ENCODE measurements around the gene GSTT4.
A peak's percentile ranks its signal among the peaks of the same experiment; 100 is the strongest.
"Not testable (repeated sequence)": the region's sequence is repeated elsewhere in the genome, so short reads cannot be mapped to it uniquely, and the experiment has no call there.

Gene GSTT4

DNA sequence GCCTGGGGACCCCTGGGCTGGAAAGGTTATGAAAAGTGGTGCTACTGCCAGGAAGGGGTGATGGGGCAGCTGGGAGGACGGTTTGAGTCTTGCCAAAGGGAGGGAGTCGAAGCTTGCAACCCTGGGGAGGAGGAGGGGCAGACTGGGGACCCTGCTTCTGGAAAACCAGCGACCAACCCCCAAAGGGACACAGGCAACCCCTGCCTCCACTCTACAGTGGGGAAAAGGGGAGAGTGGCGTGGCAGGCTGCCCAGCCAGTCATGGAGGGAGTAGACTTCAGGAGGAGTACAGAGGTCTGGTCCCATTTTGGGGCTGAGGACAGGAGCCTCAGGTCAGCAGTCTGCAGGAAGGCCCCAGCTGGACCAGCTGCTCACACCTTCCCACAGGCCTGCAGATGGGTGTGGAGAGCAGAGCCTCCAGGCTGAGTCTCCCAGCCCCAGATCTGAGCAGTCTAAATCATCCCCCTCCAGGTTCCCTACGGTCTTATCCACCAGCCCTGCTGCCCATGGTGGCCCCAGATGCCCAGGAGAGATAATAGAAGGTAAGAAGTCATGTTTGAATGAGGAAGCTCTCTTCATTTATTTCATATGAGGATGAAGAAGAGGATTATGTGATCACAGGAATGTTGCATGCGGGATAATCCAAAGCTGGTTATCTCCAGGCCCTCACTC, 34.3 kb downstream of the GSTT4 start:
- TF ChIP-seq EZH2 (IDR thresholded peaks at IDR 0.05; ENCODE audit: borderline replicate concordance, low read depth, low read length, severe bottlenecking) (no peak), CTCF (IDR thresholded peaks at IDR 0.05; ENCODE audit: borderline replicate concordance, extremely low read depth, low read length, poor library complexity, severe bottlenecking) (no peak)
- Histone ChIP-seq H4K20me1 (ENCODE audit: insufficient read depth, low read length) (peaks cover 26% of the 10 kb centered on the region), H3K9ac (ENCODE audit: low read depth, low read length) (no peak overlapping the region), H3K4me2 (ENCODE audit: insufficient read depth, low read length) (peak overlapping the region; percentile 27; the same call in 1 of the 2 replicates), H3K36me3 (ENCODE audit: insufficient read depth, low read length) (peaks cover 31% of the 10 kb centered on the region), H3K9me3 (ENCODE audit: insufficient read depth, low read length, severe bottlenecking) (no peaks in the 10 kb centered on the region), H3K4me1 (ENCODE audit: insufficient read depth, low read length) (peaks cover 31% of the 10 kb centered on the region), H3K4me3 (ENCODE audit: low read depth in 1 of 2, low read length in 2 of 2) (no peak overlapping the region), H3K79me2 (ENCODE audit: insufficient read depth, low read length) (peaks cover 30% of the 10 kb centered on the region), H3K27me3 (ENCODE audit: insufficient read depth, low read length, poor library complexity) (no peaks in the 10 kb centered on the region), H3K27ac (ENCODE audit: low read length) (no peak overlapping the region), H2AFZ (ENCODE audit: low read depth, low read length) (no peak overlapping the region)
- DNase-seq (no peak), ATAC-seq (ENCODE audit: insufficient read depth, low read depth) (no peak)

- peaks cover 31% of the 10 kb centered on the region for H3K36me3 ChIP-seq (ENCODE audit: insufficient read depth, low read length)
- H3K9me3 ChIP-seq (ENCODE audit: insufficient read depth, low read length, severe bottlenecking) = no peaks in the 10 kb centered on the region
- peaks cover 31% of the 10 kb centered on the region for H3K4me1 ChIP-seq (ENCODE audit: insufficient read depth, low read length)
- no peak for TF ChIP-seq EZH2 (IDR thresholded peaks at IDR 0.05; ENCODE audit: borderline replicate concordance, low read depth, low read length, severe bottlenecking)
- TF ChIP-seq CTCF (IDR thresholded peaks at IDR 0.05; ENCODE audit: borderline replicate concordance, extremely low read depth, low read length, poor library complexity, severe bottlenecking) = no peak
- DNase-seq (no peak), ATAC-seq (ENCODE audit: insufficient read depth, low read depth) (no peak)
- H2AFZ ChIP-seq (ENCODE audit: low read depth, low read length) = no peak overlapping the region
- no peaks in the 10 kb centered on the region for H3K27me3 ChIP-seq (ENCODE audit: insufficient read depth, low read length, poor library complexity)
- H3K4me2 ChIP-seq (ENCODE audit: insufficient read depth, low read length) = peak overlapping the region; percentile 31; the same call in 1 of the 2 replicates
- no peak overlapping the region for H3K9ac ChIP-seq (ENCODE audit: low read depth, low read length)
- no peak overlapping the region for H3K27ac ChIP-seq (ENCODE audit: low read length)
- no peak overlapping the region for H3K4me3 ChIP-seq (ENCODE audit: low read depth in 1 of 2, low read length in 2 of 2)
- peaks cover 26% of the 10 kb centered on the region for H4K20me1 ChIP-seq (ENCODE audit: insufficient read depth, low read length)
- peaks cover 30% of the 10 kb centered on the region for H3K79me2 ChIP-seq (ENCODE audit: insufficient read depth, low read length)
Observed at GRCh38 chr22:23970201-23970641, 35.0 kb downstream of the GSTT4 start.

- H3K4me2 ChIP-seq (ENCODE audit: insufficient read depth, low read length) = peak overlapping the region; percentile 31
- DNase-seq = no peak
Observed at GRCh38 chr22:23969071-23969470, 36.2 kb downstream of the GSTT4 start.

GRCh38 chr22:23966568-23966967, 38.7 kb downstream of the GSTT4 start, which contains the start of gene DDTL:
Gene DDTL (plus strand): TSS chr22:23966888. CDS start chr22:23966915, 27 bp downstream.
- not testable (repeated sequence) for H3K27me3 ChIP-seq (ENCODE audit: insufficient read depth, low read length, poor library complexity); H3K9ac ChIP-seq (ENCODE audit: low read depth, low read length); H3K4me2 ChIP-seq (ENCODE audit: insufficient read depth, low read length); H3K27ac ChIP-seq (ENCODE audit: low read length); H2AFZ ChIP-seq (ENCODE audit: low read depth, low read length); DNase-seq; H3K4me3 ChIP-seq (ENCODE audit: low read depth in 1 of 2, low read length in 2 of 2); H3K9me3 ChIP-seq (ENCODE audit: insufficient read depth, low read length, severe bottlenecking)
- peaks cover 25% of the 10 kb centered on the region for H3K4me1 ChIP-seq (ENCODE audit: insufficient read depth, low read length)
- H3K79me2 ChIP-seq (ENCODE audit: insufficient read depth, low read length) = peaks cover 26% of the 10 kb centered on the region
- H4K20me1 ChIP-seq (ENCODE audit: insufficient read depth, low read length) = peaks cover 22% of the 10 kb centered on the region
- H3K36me3 ChIP-seq (ENCODE audit: insufficient read depth, low read length) = peaks cover 26% of the 10 kb centered on the region
- ATAC-seq (ENCODE audit: insufficient read depth, low read depth) = peak; percentile 98

More at GRCh38 chr22:23969071-23969470, 36.2 kb downstream of the GSTT4 start:
- Histone ChIP-seq H3K79me2 (ENCODE audit: insufficient read depth, low read length) (peaks cover 30% of the 10 kb centered on the region), H2AFZ (ENCODE audit: low read depth, low read length) (no peak overlapping the region), H3K9ac (ENCODE audit: low read depth, low read length) (no peak overlapping the region), H3K4me1 (ENCODE audit: insufficient read depth, low read length) (peaks cover 29% of the 10 kb centered on the region), H4K20me1 (ENCODE audit: insufficient read depth, low read length) (peaks cover 26% of the 10 kb centered on the region), H3K36me3 (ENCODE audit: insufficient read depth, low read length) (peaks cover 31% of the 10 kb centered on the region), H3K27me3 (ENCODE audit: insufficient read depth, low read length, poor library complexity) (no peaks in the 10 kb centered on the region), H3K4me3 (ENCODE audit: low read depth in 1 of 2, low read length in 2 of 2) (no peak overlapping the region), H3K27ac (ENCODE audit: low read length) (no peak overlapping the region), H3K9me3 (ENCODE audit: insufficient read depth, low read length, severe bottlenecking) (no peaks in the 10 kb centered on the region)
- no peak for ATAC-seq (ENCODE audit: insufficient read depth, low read depth)
- TF ChIP-seq EZH2 (IDR thresholded peaks at IDR 0.05; ENCODE audit: borderline replicate concordance, low read depth, low read length, severe bottlenecking) (no peak), CTCF (IDR thresholded peaks at IDR 0.05; ENCODE audit: borderline replicate concordance, extremely low read depth, low read length, poor library complexity, severe bottlenecking) (no peak)

- Histone ChIP-seq H3K79me2 (ENCODE audit: insufficient read depth, low read length) (peaks cover 22% of the 10 kb centered on the region), H4K20me1 (ENCODE audit: insufficient read depth, low read length) (peaks cover 18% of the 10 kb centered on the region; the same call in 1 of the 2 replicates), H3K36me3 (ENCODE audit: insufficient read depth, low read length) (peaks cover 21% of the 10 kb centered on the region), H3K4me1 (ENCODE audit: insufficient read depth, low read length) (peaks cover 22% of the 10 kb centered on the region)
- not testable (repeated sequence) for H3K9me3 ChIP-seq (ENCODE audit: insufficient read depth, low read length, severe bottlenecking); H3K27ac ChIP-seq (ENCODE audit: low read length); ATAC-seq (ENCODE audit: insufficient read depth, low read depth); H2AFZ ChIP-seq (ENCODE audit: low read depth, low read length); DNase-seq; H3K4me3 ChIP-seq (ENCODE audit: low read depth in 1 of 2, low read length in 2 of 2); H3K9ac ChIP-seq (ENCODE audit: low read depth, low read length); H3K27me3 ChIP-seq (ENCODE audit: insufficient read depth, low read length, poor library complexity); H3K4me2 ChIP-seq (ENCODE audit: insufficient read depth, low read length)
Observed at GRCh38 chr22:23966094-23966493, 39.2 kb downstream of the GSTT4 start.
